ENCODE results near the gene REG1B.

REG1B gene

GRCh38 chr2:79116997-79117928, 29.5 kb upstream of the REG1B start:
- Histone ChIP-seq H3K27ac (no peak overlapping the region), H3K36me3 (no peaks in the 10 kb centered on the region), H3K9ac (no peak overlapping the region), H3K9me3 (no peaks in the 10 kb centered on the region), H3K4me2 (no peak overlapping the region), H3K27me3 (no peaks in the 10 kb centered on the region), H3K4me3 (no peak overlapping the region), H4K20me1 (no peaks in the 10 kb centered on the region), H3K4me1 (no peaks in the 10 kb centered on the region)
- TF ChIP-seq Cebpa-rat (IDR thresholded peaks at IDR 0.05): no peak

GRCh38 chr2:79114797-79115494, 27.2 kb upstream of the REG1B start:
- H3K4me3 ChIP-seq: no peak overlapping the region
- no peaks in the 10 kb centered on the region for H3K27me3 ChIP-seq
- H3K4me2 ChIP-seq: no peak overlapping the region
- no peaks in the 10 kb centered on the region for H3K4me1 ChIP-seq
- no peaks in the 10 kb centered on the region for H4K20me1 ChIP-seq
- no peaks in the 10 kb centered on the region for H3K36me3 ChIP-seq
- H3K27ac ChIP-seq: no peak overlapping the region
- no peak overlapping the region for H3K9ac ChIP-seq
- TF ChIP-seq Cebpa-rat (IDR thresholded peaks at IDR 0.05): no peak
- no peaks in the 10 kb centered on the region for H3K9me3 ChIP-seq

GRCh38 chr2:79112269-79112668, 24.5 kb upstream of the REG1B start:
- TF ChIP-seq Cebpa-rat (IDR thresholded peaks at IDR 0.05): no peak
- Histone ChIP-seq H3K4me1 (no peaks in the 10 kb centered on the region), H3K9ac (no peak overlapping the region), H3K36me3 (no peaks in the 10 kb centered on the region), H3K9me3 (no peaks in the 10 kb centered on the region), H3K27ac (no peak overlapping the region), H3K27me3 (no peaks in the 10 kb centered on the region), H4K20me1 (no peaks in the 10 kb centered on the region), H3K4me2 (no peak overlapping the region), H3K4me3 (no peak overlapping the region)

- Histone ChIP-seq H3K9me3 (peaks cover 13% of the 10 kb centered on the region; the same call in 1 of the 2 replicates), H3K4me3 (no peak overlapping the region), H3K27ac (no peak overlapping the region), H3K9ac (no peak overlapping the region), H3K27me3 (no peaks in the 10 kb centered on the region), H3K4me2 (no peak overlapping the region), H3K4me1 (peaks cover 11% of the 10 kb centered on the region), H3K36me3 (no peaks in the 10 kb centered on the region), H4K20me1 (no peaks in the 10 kb centered on the region)
- TF ChIP-seq Cebpa-rat (IDR thresholded peaks at IDR 0.05): no peak
These were observed 17.5 kb upstream of the REG1B start for GRCh38 chr2:79105259-79105658.

GRCh38 chr2:79103214-79103613, 15.4 kb upstream of the REG1B start:
- H3K4me3 ChIP-seq: no peak overlapping the region
- H3K4me2 ChIP-seq: no peak overlapping the region
- H3K4me1 ChIP-seq: peaks cover 30% of the 10 kb centered on the region
- no peak overlapping the region for H3K9ac ChIP-seq
- no peaks in the 10 kb centered on the region for H3K36me3 ChIP-seq
- H3K9me3 ChIP-seq: peaks cover 13% of the 10 kb centered on the region; the same call in 1 of the 2 replicates
- no peaks in the 10 kb centered on the region for H4K20me1 ChIP-seq
- no peak overlapping the region for H3K27ac ChIP-seq
- no peak for TF ChIP-seq Cebpa-rat (IDR thresholded peaks at IDR 0.05)
- H3K27me3 ChIP-seq: no peaks in the 10 kb centered on the region

GRCh38 chr2:79101024-79101423, 13.2 kb upstream of the REG1B start:
- Histone ChIP-seq H3K36me3 (no peaks in the 10 kb centered on the region), H3K9ac (no peak overlapping the region), H3K4me2 (peak overlapping the region; percentile 75), H3K4me1 (peaks cover 30% of the 10 kb centered on the region), H3K27ac (no peak overlapping the region), H3K9me3 (peaks cover 13% of the 10 kb centered on the region; the same call in 1 of the 2 replicates), H4K20me1 (no peaks in the 10 kb centered on the region), H3K27me3 (no peaks in the 10 kb centered on the region), H3K4me3 (no peak overlapping the region)
- TF ChIP-seq Cebpa-rat (IDR thresholded peaks at IDR 0.05): no peak

GRCh38 chr2:79100285-79100684, 12.5 kb upstream of the REG1B start:
- H3K9me3 ChIP-seq: peaks cover 13% of the 10 kb centered on the region; the same call in 1 of the 2 replicates
- H3K4me2 ChIP-seq: peak overlapping the region; percentile 75
- TF ChIP-seq Cebpa-rat (IDR thresholded peaks at IDR 0.05): no peak
- H3K9ac ChIP-seq: peak overlapping the region; percentile 1; the same call in 1 of the 2 replicates
- no peaks in the 10 kb centered on the region for H3K36me3 ChIP-seq
- H3K4me1 ChIP-seq: peaks cover 30% of the 10 kb centered on the region
- no peaks in the 10 kb centered on the region for H3K27me3 ChIP-seq
- H4K20me1 ChIP-seq: no peaks in the 10 kb centered on the region
- 0 out of 2 replicates have a peak overlapping the region, but pooled peaks have one; percentile 13 for H3K4me3 ChIP-seq
- H3K27ac ChIP-seq: peak overlapping the region; percentile 68

GRCh38 chr2:79099140-79099686, 11.4 kb upstream of the REG1B start:
- Histone ChIP-seq H3K27me3 (no peaks in the 10 kb centered on the region), H3K4me1 (peaks cover 30% of the 10 kb centered on the region), H3K27ac (peak overlapping the region; percentile 68), H3K4me3 (no peak overlapping the region), H3K9me3 (peaks cover 13% of the 10 kb centered on the region; the same call in 1 of the 2 replicates), H3K4me2 (peak overlapping the region; percentile 75), H4K20me1 (no peaks in the 10 kb centered on the region), H3K36me3 (no peaks in the 10 kb centered on the region), H3K9ac (no peak overlapping the region)
- TF ChIP-seq Cebpa-rat (IDR thresholded peaks at IDR 0.05): no peak

GRCh38 chr2:79097843-79098242, 10.1 kb upstream of the REG1B start:
- Histone ChIP-seq H3K36me3 (no peaks in the 10 kb centered on the region), H3K9ac (no peak overlapping the region), H3K4me3 (no peak overlapping the region), H3K27ac (no peak overlapping the region), H3K27me3 (no peaks in the 10 kb centered on the region), H3K4me1 (peaks cover 30% of the 10 kb centered on the region), H3K4me2 (no peak overlapping the region), H4K20me1 (no peaks in the 10 kb centered on the region), H3K9me3 (peaks cover 13% of the 10 kb centered on the region; the same call in 1 of the 2 replicates)
- TF ChIP-seq Cebpa-rat (IDR thresholded peaks at IDR 0.05): no peak
